Bone marrow (tissue), 2 donors: ENCODE measurements around the gene RASSF8.

Experiments used
- DNase-seq, 2 donors: peaks; one replicate each; lab custom pipeline; 2025; lab: John Stamatoyannopoulos, UW

The RASSF8 gene

DNA sequence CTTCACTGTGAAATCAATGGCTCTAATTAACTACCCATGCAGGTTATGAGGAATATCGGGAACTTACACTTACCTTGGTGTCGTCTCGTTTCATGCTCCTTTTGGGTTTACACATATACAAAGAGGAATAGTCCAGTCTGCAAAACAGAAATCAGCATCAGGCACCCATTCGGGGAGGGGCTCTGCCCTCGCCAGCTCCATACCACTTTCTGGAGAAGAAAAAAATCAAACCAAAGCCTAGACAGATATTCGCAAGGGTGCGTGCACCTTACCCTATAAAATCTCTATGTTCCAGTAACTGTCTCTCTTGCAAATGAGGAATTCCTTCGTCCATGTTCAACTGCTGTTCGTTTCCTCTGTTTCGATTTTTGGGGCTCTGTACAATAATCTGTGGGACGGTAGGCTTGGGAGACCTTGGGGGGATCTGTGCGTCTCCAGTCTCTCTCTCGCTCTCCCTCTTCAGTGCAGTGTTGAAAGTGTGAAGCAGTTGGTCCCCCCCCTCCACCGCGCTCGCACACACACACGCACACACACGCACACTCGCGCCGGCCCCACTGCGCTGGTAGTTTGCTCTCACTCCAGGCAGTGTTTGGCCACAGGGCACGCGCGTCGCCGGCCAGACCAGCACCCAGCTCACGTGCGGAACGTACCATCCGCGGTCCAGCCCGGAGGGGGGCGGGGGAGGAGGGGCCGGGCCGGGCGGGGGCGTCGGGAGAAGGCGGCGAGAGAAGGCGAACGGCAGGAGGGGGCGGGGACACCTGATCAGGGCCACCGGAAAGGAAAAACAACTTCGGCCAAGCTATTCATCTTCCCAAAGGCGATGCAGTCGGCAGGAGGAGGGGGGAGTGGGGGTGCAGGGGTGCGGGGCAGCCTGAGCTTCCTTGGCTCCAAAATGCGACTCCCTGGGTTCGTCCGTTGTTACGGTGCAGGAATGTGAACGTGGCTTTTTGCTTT lies 166.2 kb downstream of the RASSF8 start, which contains the start of gene BHLHE41:
BHLHE41 (minus strand) TSS at position 592 of the 954 bp plus-strand sequence; CDS start at position 334, 258 bp downstream.
- DNase-seq = peak in 1 of 2 donors; percentile 33

DNA sequence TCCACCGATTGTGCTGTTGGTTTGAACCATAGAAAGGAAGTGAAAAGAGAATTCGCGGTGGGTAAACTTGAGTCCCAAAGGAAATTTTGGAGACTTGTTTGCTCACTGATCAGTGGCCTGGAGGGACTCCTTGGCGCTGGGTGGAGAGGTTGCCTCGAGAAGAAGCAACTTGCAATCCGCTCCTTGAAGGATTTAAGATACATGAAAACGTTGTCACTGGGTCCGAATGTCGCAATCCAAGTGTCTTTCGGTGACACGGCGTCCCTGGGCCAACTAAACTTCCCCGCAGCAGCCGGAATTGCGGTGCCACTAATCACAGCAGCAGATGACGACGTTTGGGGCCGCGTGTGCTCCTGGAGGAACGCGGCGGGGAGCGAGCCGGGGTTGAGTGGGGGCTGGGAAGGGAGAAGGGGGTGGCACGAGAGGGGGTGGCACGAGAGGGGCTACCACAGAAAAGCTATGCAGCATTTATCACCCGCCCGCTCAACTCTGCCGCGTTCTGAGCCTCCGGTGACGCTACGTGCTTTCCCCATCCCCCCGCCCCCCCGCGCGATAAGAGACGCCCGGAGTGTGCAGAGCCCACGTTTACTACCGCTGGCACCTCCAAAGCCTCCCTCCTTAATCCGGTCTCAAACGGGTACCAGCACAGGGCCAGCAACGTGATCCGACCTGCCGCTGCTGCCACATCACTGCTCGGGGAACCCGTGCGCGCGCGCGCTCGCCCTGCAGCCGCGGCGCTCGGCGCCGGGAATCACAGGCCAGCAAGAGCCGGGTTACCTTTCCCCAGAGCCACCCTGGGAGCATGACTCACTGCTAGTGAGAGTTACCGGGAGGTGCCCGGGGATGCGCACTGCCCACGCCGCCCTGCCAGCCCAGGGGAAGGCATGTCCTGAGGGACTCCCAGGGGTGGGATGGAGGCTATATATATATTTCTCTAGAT lies 167.2 kb downstream of the RASSF8 start:
- DNase-seq = peak; percentile 10 to 56

- peak in 1 of 2 donors; percentile 32 for DNase-seq
Measured at GRCh38 chr12:26126340-26127284, 168.1 kb downstream of the RASSF8 start.

GRCh38 chr12:26127404-26127803 lies 168.9 kb downstream of the RASSF8 start:
- DNase-seq = no peak

DNA sequence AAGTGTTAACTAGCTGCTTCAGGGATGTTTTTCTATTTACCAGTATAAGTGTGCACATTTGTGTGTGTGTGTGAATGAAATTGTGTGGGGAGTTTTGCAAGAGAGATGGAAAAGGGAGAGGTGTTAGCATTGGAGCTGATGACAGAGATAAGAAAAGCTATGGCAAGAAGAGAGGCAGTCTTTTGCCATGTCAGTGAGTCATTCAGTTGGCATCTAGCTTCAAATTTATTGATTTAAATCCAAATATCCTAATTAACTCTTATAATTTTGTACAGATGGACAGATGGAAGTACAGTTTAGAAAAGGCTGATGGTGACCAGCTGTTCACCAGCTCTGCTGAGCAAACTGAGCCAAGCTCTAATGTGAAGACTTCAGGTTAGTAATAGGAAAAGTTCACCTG lies 169.7 kb downstream of the RASSF8 start:
- DNase-seq = no peak
